GM18951 (cell line): ENCODE results near the gene POLR2B.
"Not testable (repeated sequence)": the region's sequence is repeated elsewhere in the genome, so short reads cannot be mapped to it uniquely, and the experiment has no call there.

Experiments used
- POLR2A ChIP-seq: IDR thresholded peaks from 4 replicates; pipeline ENCODE4 v1.6.1; 2011; ENCODE audit warnings: mild to moderate bottlenecking; ENCODE audit not compliant: insufficient read length, insufficient read depth; ENCODE audit errors: extremely low read depth
- in situ Hi-C: fragments of 300-500 bp; cut with MboI; formaldehyde crosslinking; loops from one replicate; pipeline ENCODE4 v1.12.0; 2022; ENCODE audit warnings: low sequenced_read_pairs, mixed read lengths, inconsistent platforms; ENCODE audit not compliant: unreplicated experiment

The POLR2B gene

GRCh38 chr4:56978750-56979303 lies at the start of gene POLR2B:
Gene POLR2B, plus strand, starts transcription at chr4:56978896. Its CDS starts 90 bp downstream, at chr4:56978986.
- in situ Hi-C loops: no loop called here
- peak; percentile 84 for TF ChIP-seq POLR2A

- in situ Hi-C loops: no loop called here
- no peak for TF ChIP-seq POLR2A
These were observed 48.1 kb upstream of the POLR2B start for GRCh38 chr4:56930638-56931037.

- TF ChIP-seq POLR2A: no peak
- in situ Hi-C loops: no loop called here
These were observed 46.8 kb upstream of the POLR2B start for GRCh38 chr4:56931924-56932323.

GRCh38 chr4:56937262-56937661 lies 41.4 kb upstream of the POLR2B start:
- in situ Hi-C loops: no loop called here
- no peak for TF ChIP-seq POLR2A

GRCh38 chr4:56939826-56940225 lies 38.9 kb upstream of the POLR2B start:
- in situ Hi-C loops: not testable (repeated sequence)

- TF ChIP-seq POLR2A: no peak
These were observed 38.3 kb upstream of the POLR2B start for GRCh38 chr4:56940403-56940802.

GRCh38 chr4:56940971-56941370 lies 37.7 kb upstream of the POLR2B start:
- in situ Hi-C loops: no loop called here
- no peak for TF ChIP-seq POLR2A

More at GRCh38 chr4:56940403-56940802, 38.3 kb upstream of the POLR2B start:
- in situ Hi-C loops: no loop called here

GRCh38 chr4:56941403-56941802 lies 37.3 kb upstream of the POLR2B start:
- in situ Hi-C loops: no loop called here

GRCh38 chr4:56953680-56954520 lies 24.8 kb upstream of the POLR2B start:
- in situ Hi-C loops: no loop called here

More at GRCh38 chr4:56941403-56941802, 37.3 kb upstream of the POLR2B start:
- no peak for TF ChIP-seq POLR2A

GRCh38 chr4:56958111-56958517 lies 20.6 kb upstream of the POLR2B start:
- in situ Hi-C loops: no loop called here
- TF ChIP-seq POLR2A: no peak

More at GRCh38 chr4:56953680-56954520, 24.8 kb upstream of the POLR2B start:
- no peak for TF ChIP-seq POLR2A

GRCh38 chr4:56959100-56959499 lies 19.6 kb upstream of the POLR2B start:
- in situ Hi-C loops: no loop called here

GRCh38 chr4:56961107-56961500 lies 17.6 kb upstream of the POLR2B start:
- in situ Hi-C loops: no loop called here
- no peak for TF ChIP-seq POLR2A

More at GRCh38 chr4:56959100-56959499, 19.6 kb upstream of the POLR2B start:
- no peak for TF ChIP-seq POLR2A

- TF ChIP-seq POLR2A: no peak
- in situ Hi-C loops: no loop called here
These were observed 7.3 kb upstream of the POLR2B start for GRCh38 chr4:56971383-56971782.

GRCh38 chr4:56972389-56972788 lies 6.3 kb upstream of the POLR2B start:
- TF ChIP-seq POLR2A: no peak
- in situ Hi-C loops: no loop called here

- no peak for TF ChIP-seq POLR2A
- in situ Hi-C loops: no loop called here
These were observed 5.9 kb upstream of the POLR2B start for GRCh38 chr4:56972809-56973208.
